ENCODE measurements around the gene HABP4.

The HABP4 gene

DNA sequence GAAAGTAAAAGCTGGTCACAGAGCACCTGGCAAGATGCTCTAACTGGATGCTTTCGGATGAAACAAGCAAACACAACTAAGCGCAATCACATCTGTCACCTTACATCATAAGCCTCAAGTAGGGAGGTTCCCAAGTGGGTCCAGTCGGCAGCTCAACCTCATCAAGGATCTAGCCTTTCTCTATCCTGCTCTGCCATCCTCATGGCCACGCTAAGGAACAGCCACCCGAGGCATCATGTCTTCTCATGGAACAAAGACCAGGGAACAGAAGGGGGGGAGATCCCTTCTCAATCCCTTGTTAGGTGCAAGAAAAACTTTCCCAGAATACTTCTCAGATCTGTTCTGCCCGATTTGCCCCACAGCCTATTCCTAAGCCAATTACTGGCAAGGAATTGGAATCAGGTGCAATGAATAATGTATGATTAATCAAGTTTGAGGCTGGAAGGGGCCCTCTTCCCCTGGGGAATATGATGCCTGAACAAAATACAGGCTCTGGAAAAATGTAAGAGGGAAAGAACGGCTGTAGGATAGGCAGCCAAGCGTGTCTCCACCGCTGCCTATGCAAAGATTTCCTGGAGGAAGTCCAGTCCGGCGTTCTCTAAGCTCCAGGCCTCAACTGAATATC is 1.3 kb upstream of the HABP4 start:
- no peak for TF ChIP-seq GATA2 (IDR thresholded peaks at IDR 0.05; ENCODE audit: low read depth, low read length)
- TF ChIP-seq GATA3 (IDR thresholded peaks at IDR 0.05; ENCODE audit: low read depth, low read length): no peak

GRCh38 chr9:96449523-96449844 is 485 bp upstream of the HABP4 start:
- TF ChIP-seq GATA3 (IDR thresholded peaks at IDR 0.05; ENCODE audit: low read depth, low read length) (no peak), GATA2 (IDR thresholded peaks at IDR 0.05; ENCODE audit: low read depth, low read length) (no peak)

DNA sequence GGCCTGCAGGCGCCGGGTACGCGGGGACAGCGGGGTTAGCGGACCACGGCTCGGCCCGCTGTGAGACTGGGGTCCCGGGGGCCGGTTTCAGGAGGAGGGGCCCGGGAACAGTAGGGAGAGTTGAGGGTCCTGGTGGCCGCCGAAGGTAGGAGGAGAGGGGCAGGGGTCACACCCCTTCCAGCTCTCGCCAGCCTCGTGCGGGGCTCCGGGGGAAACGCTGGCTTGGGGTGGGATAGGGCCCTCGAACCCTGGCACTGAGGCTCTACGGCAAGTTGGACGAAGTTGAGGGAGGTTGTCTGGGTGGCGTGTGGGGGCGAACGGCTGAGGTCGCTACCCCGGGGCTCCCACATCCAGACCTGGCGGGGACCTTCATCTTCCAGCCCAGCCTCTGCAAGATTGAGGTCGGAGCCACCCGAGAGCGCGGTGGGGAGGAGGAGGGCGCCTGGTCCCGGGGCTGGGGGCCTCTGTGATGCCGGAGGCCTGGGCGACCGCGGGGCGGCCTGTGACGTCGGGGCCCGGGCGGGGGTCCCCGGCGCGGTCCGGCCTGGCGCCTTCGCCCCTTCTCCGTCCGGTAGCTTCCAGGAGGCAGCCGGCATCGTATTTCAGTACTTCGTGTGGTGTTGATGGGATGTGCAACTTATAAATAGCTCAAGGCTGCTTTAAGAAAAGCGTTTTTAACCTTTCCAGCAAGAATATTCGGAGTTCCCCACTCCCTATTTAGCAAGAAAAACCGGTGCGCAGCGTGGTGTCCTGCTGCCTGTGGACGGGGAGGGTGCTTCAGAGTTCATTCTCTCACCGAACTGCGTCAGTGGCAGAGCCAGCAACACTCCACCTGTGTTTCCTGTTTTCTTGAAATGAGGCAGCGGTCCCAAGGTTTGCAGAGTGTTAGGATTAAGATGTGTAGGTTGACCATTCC is 902 bp downstream of the HABP4 start:
- TF ChIP-seq GATA2 (IDR thresholded peaks at IDR 0.05; ENCODE audit: low read depth, low read length) (no peak), GATA3 (IDR thresholded peaks at IDR 0.05; ENCODE audit: low read depth, low read length) (no peak)

- TF ChIP-seq GATA2 (IDR thresholded peaks at IDR 0.05; ENCODE audit: low read depth, low read length) (no peak), GATA3 (IDR thresholded peaks at IDR 0.05; ENCODE audit: low read depth, low read length) (no peak)
These were observed 3.7 kb downstream of the HABP4 start for GRCh38 chr9:96453625-96454024.

DNA sequence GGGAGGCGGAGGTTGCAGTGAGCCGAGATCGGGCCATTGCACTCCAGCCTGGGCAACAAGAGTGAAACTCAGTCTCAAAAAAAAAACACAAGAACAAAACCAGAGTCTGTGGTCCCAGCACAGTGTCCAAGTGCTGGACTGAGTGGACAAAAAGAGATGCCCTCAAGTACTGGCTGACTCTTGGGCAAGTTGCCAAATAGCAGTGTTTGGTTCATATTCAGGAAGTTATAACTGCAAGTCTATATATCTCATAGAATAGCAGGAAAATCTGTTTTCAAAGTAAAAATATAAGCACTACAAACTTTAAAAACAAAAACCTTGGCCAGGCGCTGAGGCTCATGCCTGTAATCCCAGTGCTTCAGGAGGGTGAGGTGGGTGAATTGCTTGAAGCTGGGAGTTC is 7.3 kb downstream of the HABP4 start:
- TF ChIP-seq GATA2 (IDR thresholded peaks at IDR 0.05; ENCODE audit: low read depth, low read length) (no peak), GATA3 (IDR thresholded peaks at IDR 0.05; ENCODE audit: low read depth, low read length) (no peak)

- no peak for TF ChIP-seq GATA3 (IDR thresholded peaks at IDR 0.05; ENCODE audit: low read depth, low read length)
- no peak for TF ChIP-seq GATA2 (IDR thresholded peaks at IDR 0.05; ENCODE audit: low read depth, low read length)
These were observed 8.3 kb downstream of the HABP4 start for GRCh38 chr9:96458226-96458625.

- TF ChIP-seq GATA2 (IDR thresholded peaks at IDR 0.05; ENCODE audit: low read depth, low read length): no peak
- no peak for TF ChIP-seq GATA3 (IDR thresholded peaks at IDR 0.05; ENCODE audit: low read depth, low read length)
These were observed 9.5 kb downstream of the HABP4 start for GRCh38 chr9:96459268-96460007.

DNA sequence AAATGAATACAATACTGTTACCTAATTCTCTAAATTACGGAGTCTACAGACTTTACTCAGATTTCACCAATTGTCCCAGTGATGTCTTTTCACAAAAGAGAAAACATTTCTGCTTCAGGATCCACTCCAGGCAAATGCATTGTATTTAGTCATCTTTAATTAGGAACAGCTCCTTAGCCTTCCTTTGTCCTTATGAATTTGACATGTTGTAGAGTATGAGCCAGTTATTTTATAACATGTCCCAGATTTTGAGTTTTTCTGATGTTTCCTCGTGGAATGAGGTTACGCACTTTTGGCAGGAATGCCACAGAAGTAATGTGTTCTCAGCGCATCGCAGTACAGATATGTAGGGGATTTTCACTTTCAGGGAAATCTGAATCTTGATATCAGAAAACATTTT is 10.5 kb downstream of the HABP4 start:
- TF ChIP-seq GATA2 (IDR thresholded peaks at IDR 0.05; ENCODE audit: low read depth, low read length) (no peak), GATA3 (IDR thresholded peaks at IDR 0.05; ENCODE audit: low read depth, low read length) (no peak)

DNA sequence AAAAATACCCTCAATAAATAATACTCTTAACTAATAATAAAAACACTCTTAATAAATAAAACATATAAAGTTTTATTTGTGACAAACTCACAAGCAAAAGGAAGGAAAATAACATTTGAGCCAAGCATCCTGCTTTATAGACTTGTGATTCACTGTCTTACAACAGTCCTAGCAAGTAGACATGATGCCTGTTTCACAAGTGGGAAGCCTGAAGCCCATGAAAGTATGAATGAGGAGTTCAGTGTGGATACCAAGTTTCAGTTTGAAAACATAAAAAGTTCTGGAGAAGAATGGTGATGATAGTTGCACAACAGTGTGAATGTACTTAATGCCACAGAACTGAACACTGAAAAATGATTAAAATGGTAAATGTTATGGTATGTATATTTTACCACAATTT is 10.9 kb downstream of the HABP4 start:
- no peak for TF ChIP-seq GATA3 (IDR thresholded peaks at IDR 0.05; ENCODE audit: low read depth, low read length)
- no peak for TF ChIP-seq GATA2 (IDR thresholded peaks at IDR 0.05; ENCODE audit: low read depth, low read length)

DNA sequence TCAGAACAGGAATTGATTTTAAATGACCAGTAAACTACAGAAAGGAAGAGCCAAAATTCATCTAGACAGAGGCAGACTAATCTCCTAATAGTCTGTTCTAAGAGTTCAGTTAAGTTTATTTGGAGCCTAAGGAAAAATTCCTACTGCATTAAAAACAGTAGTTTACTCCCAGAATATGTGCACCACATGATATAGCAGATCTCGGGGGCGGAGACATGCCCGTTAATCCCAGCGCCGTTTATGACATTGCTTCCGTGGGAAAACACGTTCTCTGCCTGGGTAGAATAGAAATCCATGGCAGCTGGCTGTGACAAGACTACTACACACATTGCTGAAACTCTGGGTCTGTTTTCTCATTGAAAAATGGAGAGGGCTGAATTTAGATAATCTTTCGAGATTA is 11.4 kb downstream of the HABP4 start:
- TF ChIP-seq GATA2 (IDR thresholded peaks at IDR 0.05; ENCODE audit: low read depth, low read length): no peak
- TF ChIP-seq GATA3 (IDR thresholded peaks at IDR 0.05; ENCODE audit: low read depth, low read length): no peak

GRCh38 chr9:96462541-96462940 is 12.6 kb downstream of the HABP4 start:
- no peak for TF ChIP-seq GATA2 (IDR thresholded peaks at IDR 0.05; ENCODE audit: low read depth, low read length)

DNA sequence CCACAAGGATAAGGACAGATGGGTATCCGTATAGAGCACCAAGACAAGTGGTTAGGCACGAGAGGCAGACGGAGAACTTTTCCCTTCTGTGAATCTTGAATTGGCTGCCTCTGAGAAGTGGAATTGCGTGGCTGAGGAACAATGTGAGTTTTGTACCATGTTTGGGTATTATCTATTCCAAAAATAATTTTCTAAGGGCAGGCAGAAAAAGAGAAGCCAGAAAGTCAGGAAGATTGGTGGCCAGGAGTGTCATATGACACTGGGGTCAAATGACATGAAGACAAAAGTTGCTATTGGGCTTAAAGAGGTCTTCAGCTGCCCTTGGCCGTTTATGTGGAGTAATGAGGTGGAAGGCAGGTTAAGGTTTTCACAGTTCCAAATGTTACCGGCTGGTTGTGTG is 14.5 kb downstream of the HABP4 start:
- TF ChIP-seq GATA3 (IDR thresholded peaks at IDR 0.05; ENCODE audit: low read depth, low read length) (no peak), GATA2 (IDR thresholded peaks at IDR 0.05; ENCODE audit: low read depth, low read length) (no peak)

DNA sequence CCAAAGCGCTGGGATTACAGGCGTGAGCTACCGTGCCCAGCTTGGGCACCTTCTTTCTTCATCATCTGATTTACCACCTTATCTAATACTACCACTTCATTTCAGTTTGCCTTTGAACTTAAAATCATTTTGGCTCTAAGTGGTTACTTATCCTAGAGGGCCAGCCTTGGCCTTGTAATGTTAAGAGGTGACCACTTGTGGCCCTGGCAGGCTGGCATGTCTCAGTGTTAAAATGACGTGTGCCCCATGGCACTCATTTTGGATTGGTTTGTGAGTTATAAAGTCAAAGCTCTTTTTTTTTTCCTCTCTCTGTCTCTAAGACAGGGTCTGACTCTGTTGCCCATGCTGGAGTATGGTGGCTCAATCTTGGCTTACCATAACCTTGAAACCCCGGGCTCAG is 17.8 kb downstream of the HABP4 start:
- no peak for TF ChIP-seq GATA3 (IDR thresholded peaks at IDR 0.05; ENCODE audit: low read depth, low read length)
- no peak for TF ChIP-seq GATA2 (IDR thresholded peaks at IDR 0.05; ENCODE audit: low read depth, low read length)

- no peak for TF ChIP-seq GATA2 (IDR thresholded peaks at IDR 0.05; ENCODE audit: low read depth, low read length)
- no peak for TF ChIP-seq GATA3 (IDR thresholded peaks at IDR 0.05; ENCODE audit: low read depth, low read length)
These were observed 26.0 kb downstream of the HABP4 start for GRCh38 chr9:96476013-96476412.

GRCh38 chr9:96476591-96476990 is 26.6 kb downstream of the HABP4 start:
- no peak for TF ChIP-seq GATA3 (IDR thresholded peaks at IDR 0.05; ENCODE audit: low read depth, low read length)
- TF ChIP-seq GATA2 (IDR thresholded peaks at IDR 0.05; ENCODE audit: low read depth, low read length): no peak

All from SH-SY5Y (cell line).